Measurements from ENCODE around the gene ZBTB20. TPM values are rescaled to one million over a fixed set of nuclear protein-coding genes. Genes with fewer than 3 reads are reported as not detected.

The ZBTB20 gene
- total and polyA plus RNA-seq, 2 experiments from 2014 or later: 15.7 to 37.3 TPM

DNA sequence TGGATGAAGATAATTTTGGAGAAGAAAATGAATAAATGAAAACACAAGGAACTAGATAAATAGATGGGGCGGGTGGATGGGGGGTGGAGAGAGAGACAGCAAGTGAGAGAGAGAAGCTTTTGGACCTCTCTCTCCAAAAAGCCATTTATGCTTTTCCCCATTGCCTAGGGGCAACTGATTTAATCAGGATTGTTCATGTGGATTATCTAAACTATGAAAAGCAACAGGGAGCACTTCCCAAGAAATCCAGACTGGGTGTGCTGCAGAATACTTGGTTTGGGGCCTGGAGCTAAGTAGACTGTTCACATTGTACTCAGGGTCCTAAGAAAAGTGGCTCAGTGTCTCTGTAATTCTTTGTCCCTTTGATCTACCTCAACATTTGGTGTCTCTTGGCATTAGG lies 486.3 kb downstream of the ZBTB20 start:
- TF ChIP-seq, protein P1, sequence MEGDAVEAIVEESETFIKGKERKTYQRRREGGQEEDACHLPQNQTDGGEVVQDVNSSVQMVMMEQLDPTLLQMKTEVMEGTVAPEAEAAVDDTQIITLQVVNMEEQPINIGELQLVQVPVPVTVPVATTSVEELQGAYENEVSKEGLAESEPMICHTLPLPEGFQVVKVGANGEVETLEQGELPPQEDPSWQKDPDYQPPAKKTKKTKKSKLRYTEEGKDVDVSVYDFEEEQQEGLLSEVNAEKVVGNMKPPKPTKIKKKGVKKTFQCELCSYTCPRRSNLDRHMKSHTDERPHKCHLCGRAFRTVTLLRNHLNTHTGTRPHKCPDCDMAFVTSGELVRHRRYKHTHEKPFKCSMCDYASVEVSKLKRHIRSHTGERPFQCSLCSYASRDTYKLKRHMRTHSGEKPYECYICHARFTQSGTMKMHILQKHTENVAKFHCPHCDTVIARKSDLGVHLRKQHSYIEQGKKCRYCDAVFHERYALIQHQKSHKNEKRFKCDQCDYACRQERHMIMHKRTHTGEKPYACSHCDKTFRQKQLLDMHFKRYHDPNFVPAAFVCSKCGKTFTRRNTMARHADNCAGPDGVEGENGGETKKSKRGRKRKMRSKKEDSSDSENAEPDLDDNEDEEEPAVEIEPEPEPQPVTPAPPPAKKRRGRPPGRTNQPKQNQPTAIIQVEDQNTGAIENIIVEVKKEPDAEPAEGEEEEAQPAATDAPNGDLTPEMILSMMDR (IDR thresholded peaks at IDR 0.05; ENCODE audit: low read depth, low read length): no peak
- Histone ChIP-seq H3K4me1 (ENCODE audit: low read depth) (no peaks in the 10 kb centered on the region), H3K9me3 (ENCODE audit: low read depth) (no peaks in the 10 kb centered on the region), H3K36me3 (no peaks in the 10 kb centered on the region), H3K27ac (no peak overlapping the region), H3K27me3 (no peaks in the 10 kb centered on the region), H3K4me3 (no peak overlapping the region)
- DNase-seq (ENCODE audit: low read depth in 1 of 2, low spot score in 1 of 2): no peak

DNA sequence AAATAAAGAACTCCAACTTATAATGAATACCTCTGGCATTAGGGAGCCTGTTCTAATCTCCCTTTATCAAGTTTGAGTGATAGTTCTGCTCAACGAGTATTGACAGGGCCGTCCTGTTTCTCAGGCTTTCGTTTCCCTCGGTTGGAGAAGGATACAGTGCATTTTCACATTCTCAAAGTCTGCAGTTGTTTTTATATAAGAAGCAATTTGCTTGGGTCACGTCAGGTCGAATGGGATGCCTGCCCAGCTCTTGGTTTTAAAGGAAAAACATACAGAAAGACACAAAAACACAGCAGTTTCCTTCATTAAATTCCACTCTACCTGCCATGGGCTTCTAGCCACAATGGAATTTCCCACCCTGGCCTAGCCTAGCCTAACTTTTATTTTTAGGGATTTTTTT lies 487.0 kb downstream of the ZBTB20 start:
- TF ChIP-seq, protein P1 (IDR thresholded peaks at IDR 0.05; ENCODE audit: low read depth, low read length): no peak
- no peak overlapping the region for H3K4me3 ChIP-seq
- H3K36me3 ChIP-seq: no peaks in the 10 kb centered on the region
- H3K27ac ChIP-seq: no peak overlapping the region
- no peaks in the 10 kb centered on the region for H3K9me3 ChIP-seq (ENCODE audit: low read depth)
- no peaks in the 10 kb centered on the region for H3K4me1 ChIP-seq (ENCODE audit: low read depth)
- H3K27me3 ChIP-seq: no peaks in the 10 kb centered on the region
- peak in 1 of 2 donors; percentile 84 for DNase-seq (ENCODE audit: low read depth in 1 of 2, low spot score in 1 of 2)

DNA sequence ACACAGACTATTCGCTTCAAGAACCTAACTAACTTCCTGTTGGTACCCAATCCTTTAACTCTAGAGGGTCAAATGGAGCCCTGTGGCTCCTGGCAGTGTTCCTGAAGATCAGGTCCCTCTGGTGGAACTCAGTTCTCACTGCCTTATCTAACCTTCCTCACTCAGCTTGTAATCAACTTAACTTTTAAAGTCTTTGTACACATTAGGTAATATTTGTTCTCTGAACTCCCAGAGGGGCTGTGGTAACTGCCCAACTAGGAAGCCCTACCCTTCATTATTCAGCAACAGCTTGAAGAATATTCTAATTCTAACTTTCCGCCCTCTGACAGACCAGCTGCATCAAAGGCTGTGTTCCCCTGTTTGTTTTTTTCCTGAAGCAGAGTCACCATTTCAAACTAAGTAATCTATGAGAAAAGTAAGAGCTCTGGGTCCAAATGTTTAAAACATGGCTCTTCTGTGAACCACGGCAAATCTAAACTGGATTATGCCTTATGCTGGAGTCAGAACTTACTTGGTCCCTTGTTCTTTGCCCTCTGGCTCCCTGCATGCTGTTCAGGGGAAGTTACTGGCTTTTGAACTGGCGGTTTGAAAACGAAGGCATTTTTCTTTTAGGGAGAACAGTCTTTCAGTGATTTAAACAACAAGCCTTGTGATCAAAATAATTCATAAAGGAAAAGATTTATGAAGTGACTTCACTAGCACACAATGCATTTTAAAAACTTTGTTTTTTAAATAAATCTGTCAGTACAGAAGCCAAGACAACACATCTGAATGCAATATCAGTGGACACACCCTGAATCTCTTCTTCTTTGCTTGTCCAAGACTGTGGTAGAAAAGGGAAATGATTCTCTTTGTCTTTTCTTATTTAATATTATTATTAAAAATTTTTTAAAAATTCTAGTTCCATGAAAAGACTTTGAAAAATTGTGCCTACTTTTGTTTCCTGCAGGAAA lies 487.7 kb downstream of the ZBTB20 start:
- Histone ChIP-seq H3K9me3 (ENCODE audit: low read depth) (no peaks in the 10 kb centered on the region), H3K27me3 (no peaks in the 10 kb centered on the region), H3K4me1 (ENCODE audit: low read depth) (no peaks in the 10 kb centered on the region), H3K36me3 (no peaks in the 10 kb centered on the region), H3K27ac (no peak overlapping the region), H3K4me3 (no peak overlapping the region)
- peak in 1 of 2 donors; percentile 27 for DNase-seq (ENCODE audit: low read depth in 1 of 2, low spot score in 1 of 2)
- TF ChIP-seq, protein P1 (IDR thresholded peaks at IDR 0.05; ENCODE audit: low read depth, low read length): no peak

DNA sequence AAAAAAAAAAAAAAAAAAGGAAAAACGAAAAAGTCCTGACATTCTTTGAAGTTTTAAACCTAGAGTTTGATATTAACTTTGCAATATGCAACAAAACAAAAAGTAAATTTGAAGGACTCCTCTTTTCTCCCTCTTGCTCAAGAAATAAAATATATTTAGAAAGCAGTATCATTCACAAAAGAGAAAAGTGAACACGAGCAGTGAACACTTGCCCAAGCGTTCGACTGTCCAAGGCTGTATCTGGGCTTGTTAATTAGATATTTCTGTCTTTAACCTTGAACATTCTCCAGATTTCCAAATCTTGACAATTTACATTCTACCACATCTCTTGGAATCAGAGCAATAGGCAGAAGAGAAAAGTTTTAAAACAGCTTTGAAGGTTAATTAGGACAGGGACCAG lies 495.5 kb downstream of the ZBTB20 start:
- TF ChIP-seq, protein P1 (IDR thresholded peaks at IDR 0.05; ENCODE audit: low read depth, low read length): no peak

DNA sequence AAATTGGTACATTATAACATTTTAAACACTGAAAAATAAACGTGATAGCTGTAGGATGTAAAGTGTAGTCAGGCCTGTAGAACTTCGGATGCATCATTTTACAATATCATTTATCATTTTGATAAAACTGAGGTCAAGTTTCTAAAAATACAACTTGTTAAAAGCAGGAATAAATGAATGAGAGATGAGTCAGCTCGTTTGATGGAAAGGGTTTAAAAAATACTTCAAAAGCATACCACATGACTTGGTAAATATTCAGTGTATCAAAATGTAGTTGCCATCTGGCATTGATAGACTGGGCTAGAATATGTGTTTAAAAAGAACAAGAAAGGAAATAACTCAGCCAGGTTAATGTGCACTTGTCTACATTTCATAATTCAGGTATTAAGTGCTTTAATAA lies 496.3 kb downstream of the ZBTB20 start:
- H3K36me3 ChIP-seq: no peaks in the 10 kb centered on the region
- no peaks in the 10 kb centered on the region for H3K9me3 ChIP-seq (ENCODE audit: low read depth)
- H3K4me1 ChIP-seq (ENCODE audit: low read depth): no peaks in the 10 kb centered on the region
- H3K4me3 ChIP-seq: no peak overlapping the region
- H3K27ac ChIP-seq: no peak overlapping the region
- H3K27me3 ChIP-seq: no peaks in the 10 kb centered on the region
- no peak for DNase-seq (ENCODE audit: low read depth in 1 of 2, low spot score in 1 of 2)
- TF ChIP-seq, protein P1 (IDR thresholded peaks at IDR 0.05; ENCODE audit: low read depth, low read length): no peak

More for the DNA sequence above, 495.5 kb downstream of the ZBTB20 start:
- H3K27me3 ChIP-seq: no peaks in the 10 kb centered on the region
- no peak overlapping the region for H3K4me3 ChIP-seq
- H3K4me1 ChIP-seq (ENCODE audit: low read depth): no peaks in the 10 kb centered on the region
- DNase-seq (ENCODE audit: low read depth in 1 of 2, low spot score in 1 of 2): no peak
- H3K36me3 ChIP-seq: no peaks in the 10 kb centered on the region
- H3K9me3 ChIP-seq (ENCODE audit: low read depth): no peaks in the 10 kb centered on the region
- H3K27ac ChIP-seq: no peak overlapping the region
